ENCODE results near the gene LYPD1. TPM values are rescaled to one million over a fixed set of nuclear protein-coding genes. Genes with fewer than 3 reads are reported as not detected.

The LYPD1 gene, protein sequence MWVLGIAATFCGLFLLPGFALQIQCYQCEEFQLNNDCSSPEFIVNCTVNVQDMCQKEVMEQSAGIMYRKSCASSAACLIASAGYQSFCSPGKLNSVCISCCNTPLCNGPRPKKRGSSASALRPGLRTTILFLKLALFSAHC
- polyA plus RNA-seq (2012; ENCODE audit: insufficient read length, low read depth) = 0.58 TPM

DNA sequence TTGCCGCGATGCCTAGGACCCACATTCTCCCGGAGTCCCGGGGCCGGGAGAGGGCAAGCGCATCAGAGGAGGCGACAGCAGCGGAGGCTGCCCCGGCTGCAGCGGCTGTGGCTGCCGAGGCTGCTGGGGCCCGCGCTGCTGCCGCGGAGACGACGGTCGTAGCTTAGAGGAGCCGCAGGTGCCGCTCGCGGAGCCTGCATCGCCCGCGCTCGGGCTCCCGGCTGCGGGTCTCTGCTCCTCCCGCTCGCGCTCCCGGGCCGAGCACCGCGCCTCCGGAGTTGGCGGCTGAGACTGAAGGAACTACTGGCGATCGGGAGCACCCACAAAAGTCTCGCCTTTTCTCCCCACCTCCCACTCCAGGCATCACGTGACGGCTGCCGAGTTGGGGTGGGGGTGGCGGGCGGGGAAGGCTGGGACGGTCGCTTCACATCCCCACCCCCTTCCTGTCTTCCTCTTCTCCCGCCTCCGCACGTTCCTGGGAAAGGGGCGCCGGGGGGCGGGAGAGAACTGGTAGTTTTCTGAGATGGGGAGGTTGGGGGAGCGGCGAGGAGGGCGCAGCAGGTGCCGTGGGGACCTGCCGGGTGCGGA lies at the start of gene LYPD1:
LYPD1 (minus strand) TSS at position 298 of the 588 bp plus-strand sequence; CDS start at position 25, 273 bp downstream.
- TF ChIP-seq FOXP2 (optimal IDR thresholded peaks at IDR 0.05; ENCODE audit: borderline replicate concordance, extremely low read depth, extremely low read length, insufficient read depth) (no peak), REST (IDR thresholded peaks at IDR 0.05; ENCODE audit: insufficient read depth in 1 of 2, low read depth in 2 of 2, low read length in 2 of 2) (no peak), SIN3A (IDR thresholded peaks at IDR 0.05; ENCODE audit: borderline replicate concordance, insufficient read depth, low read length) (no peak), POLR2AphosphoS5 (IDR thresholded peaks at IDR 0.05; ENCODE audit: low read depth, low read length) (no peak), TAF1 (IDR thresholded peaks at IDR 0.05; ENCODE audit: borderline replicate concordance, insufficient read depth, low read length) (no peak)

DNA sequence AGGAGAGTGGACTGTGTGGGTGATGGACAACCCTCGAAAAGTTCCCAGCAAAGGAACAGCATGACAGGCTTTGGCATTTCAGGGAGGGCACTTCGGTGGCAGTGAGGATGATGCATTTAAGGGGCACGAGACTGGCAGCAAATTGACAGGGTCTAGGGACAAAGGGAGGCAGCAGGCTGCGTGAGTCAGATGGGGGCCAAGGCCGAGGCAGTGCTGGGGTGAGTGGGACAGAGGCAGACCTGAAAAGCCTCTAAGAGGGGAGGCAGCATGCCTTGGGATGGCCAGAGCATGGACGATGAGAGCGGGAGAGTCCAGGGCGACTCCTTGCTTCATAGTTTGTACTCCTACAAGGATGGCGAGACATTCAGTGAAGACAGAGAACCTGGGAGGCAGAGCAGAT lies 49.5 kb upstream of the LYPD1 start:
- TF ChIP-seq FOXP2 (optimal IDR thresholded peaks at IDR 0.05; ENCODE audit: borderline replicate concordance, extremely low read depth, extremely low read length, insufficient read depth) (no peak), REST (IDR thresholded peaks at IDR 0.05; ENCODE audit: insufficient read depth in 1 of 2, low read depth in 2 of 2, low read length in 2 of 2) (no peak), POLR2AphosphoS5 (IDR thresholded peaks at IDR 0.05; ENCODE audit: low read depth, low read length) (no peak), TAF1 (IDR thresholded peaks at IDR 0.05; ENCODE audit: borderline replicate concordance, insufficient read depth, low read length) (no peak), SIN3A (IDR thresholded peaks at IDR 0.05; ENCODE audit: borderline replicate concordance, insufficient read depth, low read length) (no peak)

- no peak for TF ChIP-seq FOXP2 (optimal IDR thresholded peaks at IDR 0.05; ENCODE audit: borderline replicate concordance, extremely low read depth, extremely low read length, insufficient read depth)
- no peak for TF ChIP-seq TAF1 (IDR thresholded peaks at IDR 0.05; ENCODE audit: borderline replicate concordance, insufficient read depth, low read length)
- TF ChIP-seq POLR2AphosphoS5 (IDR thresholded peaks at IDR 0.05; ENCODE audit: low read depth, low read length) = no peak
- no peak for TF ChIP-seq REST (IDR thresholded peaks at IDR 0.05; ENCODE audit: insufficient read depth in 1 of 2, low read depth in 2 of 2, low read length in 2 of 2)
- TF ChIP-seq SIN3A (IDR thresholded peaks at IDR 0.05; ENCODE audit: borderline replicate concordance, insufficient read depth, low read length) = no peak
These were observed 46.9 kb upstream of the LYPD1 start for GRCh38 chr2:132716954-132717353.

- no peak for TF ChIP-seq SIN3A (IDR thresholded peaks at IDR 0.05; ENCODE audit: borderline replicate concordance, insufficient read depth, low read length)
- no peak for TF ChIP-seq FOXP2 (optimal IDR thresholded peaks at IDR 0.05; ENCODE audit: borderline replicate concordance, extremely low read depth, extremely low read length, insufficient read depth)
- no peak for TF ChIP-seq POLR2AphosphoS5 (IDR thresholded peaks at IDR 0.05; ENCODE audit: low read depth, low read length)
- TF ChIP-seq TAF1 (IDR thresholded peaks at IDR 0.05; ENCODE audit: borderline replicate concordance, insufficient read depth, low read length) = no peak
- TF ChIP-seq REST (IDR thresholded peaks at IDR 0.05; ENCODE audit: insufficient read depth in 1 of 2, low read depth in 2 of 2, low read length in 2 of 2) = no peak
These were observed 45.7 kb upstream of the LYPD1 start for GRCh38 chr2:132715386-132716351.

All from PFSK-1 (cell line).